Measurements from ENCODE around the gene DPEP3.

DPEP3 gene

GRCh38 chr16:67965668-67966548, 14.4 kb downstream of the DPEP3 start:
- TF ChIP-seq, protein P1, sequence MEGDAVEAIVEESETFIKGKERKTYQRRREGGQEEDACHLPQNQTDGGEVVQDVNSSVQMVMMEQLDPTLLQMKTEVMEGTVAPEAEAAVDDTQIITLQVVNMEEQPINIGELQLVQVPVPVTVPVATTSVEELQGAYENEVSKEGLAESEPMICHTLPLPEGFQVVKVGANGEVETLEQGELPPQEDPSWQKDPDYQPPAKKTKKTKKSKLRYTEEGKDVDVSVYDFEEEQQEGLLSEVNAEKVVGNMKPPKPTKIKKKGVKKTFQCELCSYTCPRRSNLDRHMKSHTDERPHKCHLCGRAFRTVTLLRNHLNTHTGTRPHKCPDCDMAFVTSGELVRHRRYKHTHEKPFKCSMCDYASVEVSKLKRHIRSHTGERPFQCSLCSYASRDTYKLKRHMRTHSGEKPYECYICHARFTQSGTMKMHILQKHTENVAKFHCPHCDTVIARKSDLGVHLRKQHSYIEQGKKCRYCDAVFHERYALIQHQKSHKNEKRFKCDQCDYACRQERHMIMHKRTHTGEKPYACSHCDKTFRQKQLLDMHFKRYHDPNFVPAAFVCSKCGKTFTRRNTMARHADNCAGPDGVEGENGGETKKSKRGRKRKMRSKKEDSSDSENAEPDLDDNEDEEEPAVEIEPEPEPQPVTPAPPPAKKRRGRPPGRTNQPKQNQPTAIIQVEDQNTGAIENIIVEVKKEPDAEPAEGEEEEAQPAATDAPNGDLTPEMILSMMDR (IDR thresholded peaks at IDR 0.05; ENCODE audit: low read depth, low read length, missing control alignments), result no peak
- DNase-seq (ENCODE audit: low read depth), result no peak
- H3K4me3 ChIP-seq (ENCODE audit: low read depth, low read length), result no peak overlapping the region; the same call in 1 of the 2 replicates

GRCh38 chr16:67964477-67965131, 15.7 kb downstream of the DPEP3 start:
- no peak for DNase-seq (ENCODE audit: low read depth)
- TF ChIP-seq, protein P1 (IDR thresholded peaks at IDR 0.05; ENCODE audit: low read depth, low read length, missing control alignments), result no peak
- H3K4me3 ChIP-seq (ENCODE audit: low read depth, low read length), result no peak overlapping the region

DNA sequence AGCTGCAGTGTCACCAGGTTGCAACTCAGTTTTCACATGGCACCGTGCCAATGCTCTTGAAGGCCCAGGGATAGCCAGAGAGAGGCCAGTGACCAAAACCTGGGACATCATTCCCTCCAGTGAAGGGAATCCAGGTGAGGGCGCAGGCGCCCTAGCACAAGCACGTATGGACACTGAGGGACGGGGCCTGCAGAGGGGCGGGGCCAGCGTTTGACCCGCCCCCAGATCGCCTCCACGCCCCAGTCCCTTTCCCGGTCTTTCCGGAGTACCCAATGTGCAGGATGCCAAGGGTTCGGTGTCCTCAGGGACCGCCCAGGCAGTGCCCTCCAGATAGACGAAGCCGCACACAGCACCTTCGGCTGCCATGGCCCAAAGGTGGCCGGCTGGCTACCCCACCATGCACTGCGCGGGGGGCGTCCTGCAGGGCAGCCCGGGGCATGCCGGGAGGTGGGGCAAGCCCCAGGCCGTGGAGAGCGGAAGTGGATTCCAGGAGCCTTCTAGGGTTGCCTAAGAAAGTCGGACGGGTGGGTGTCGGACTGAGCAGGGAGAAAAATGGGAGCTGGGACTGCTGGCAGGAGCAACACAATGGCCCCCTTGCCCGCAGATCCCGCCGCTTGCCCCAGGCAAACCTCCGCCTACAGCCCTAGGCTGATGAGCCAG, 16.5 kb downstream of the DPEP3 start:
- H3K4me3 ChIP-seq (ENCODE audit: low read depth, low read length), result no peak overlapping the region
- TF ChIP-seq, protein P1 (IDR thresholded peaks at IDR 0.05; ENCODE audit: low read depth, low read length, missing control alignments), result no peak
- DNase-seq (ENCODE audit: low read depth), result no peak

DNA sequence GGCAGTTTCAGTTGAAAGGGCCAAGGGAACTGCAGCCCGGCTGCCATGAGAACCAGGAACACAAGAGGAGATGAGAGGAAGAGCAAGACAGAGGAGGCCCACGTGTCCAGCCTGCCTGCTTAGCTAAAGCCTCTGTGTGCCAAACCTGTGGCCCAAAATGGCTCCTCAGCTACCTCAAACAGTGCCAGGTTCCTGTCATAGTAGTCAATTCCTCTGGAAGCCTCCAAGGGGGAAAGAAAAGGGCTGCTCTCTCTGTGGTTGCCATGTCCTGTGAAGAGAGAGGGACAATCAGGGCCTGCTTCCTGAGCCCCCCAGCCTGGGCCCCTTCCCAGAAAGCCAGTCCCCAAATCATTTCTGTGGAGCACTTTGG, 17.0 kb downstream of the DPEP3 start:
- TF ChIP-seq, protein P1 (IDR thresholded peaks at IDR 0.05; ENCODE audit: low read depth, low read length, missing control alignments), result no peak
- H3K4me3 ChIP-seq (ENCODE audit: low read depth, low read length), result no peak overlapping the region
- DNase-seq (ENCODE audit: low read depth), result no peak

GRCh38 chr16:67962135-67962534, 18.2 kb downstream of the DPEP3 start:
- no peak overlapping the region for H3K4me3 ChIP-seq (ENCODE audit: low read depth, low read length)
- no peak for DNase-seq (ENCODE audit: low read depth)
- TF ChIP-seq, protein P1 (IDR thresholded peaks at IDR 0.05; ENCODE audit: low read depth, low read length, missing control alignments), result no peak

DNA sequence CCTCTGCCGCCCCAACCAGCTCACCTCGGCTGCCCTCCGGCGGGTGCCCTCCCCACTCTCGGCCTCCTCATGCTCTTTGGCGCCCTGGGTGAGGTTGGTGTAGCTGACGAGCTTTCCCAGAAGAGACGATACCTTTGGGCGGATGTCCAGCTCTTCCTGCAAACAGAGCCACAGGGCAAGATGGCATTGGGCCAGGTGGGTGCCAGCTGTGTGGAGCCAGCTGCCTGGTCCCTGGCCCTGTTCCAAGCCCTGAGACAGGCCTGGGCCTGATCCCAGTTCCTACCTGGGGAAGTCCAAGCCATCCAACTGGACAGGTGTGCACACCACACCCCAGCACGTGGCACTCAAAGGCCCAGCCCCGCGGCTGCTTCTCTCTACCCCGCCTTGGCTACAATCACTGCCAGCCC, 18.7 kb downstream of the DPEP3 start:
- DNase-seq (ENCODE audit: low read depth), result no peak
- no peak overlapping the region for H3K4me3 ChIP-seq (ENCODE audit: low read depth, low read length)
- TF ChIP-seq, protein P1 (IDR thresholded peaks at IDR 0.05; ENCODE audit: low read depth, low read length, missing control alignments), result no peak

Measured in GM12864 (cell line).